ENCODE data around the gene HCAR3.
"Not testable (repeated sequence)": the region's sequence is repeated elsewhere in the genome, so short reads cannot be mapped to it uniquely, and the experiment has no call there.

- not testable (repeated sequence) for TF ChIP-seq EP300 (IDR thresholded peaks at IDR 0.05; ENCODE audit: borderline replicate concordance); ZBTB7A (IDR thresholded peaks at IDR 0.05; ENCODE audit: low read depth); MAX (IDR thresholded peaks at IDR 0.05); EGR1 (IDR thresholded peaks at IDR 0.05); RAD21 (IDR thresholded peaks at IDR 0.05; ENCODE audit: low read depth); YY1 (IDR thresholded peaks at IDR 0.05; ENCODE audit: low read depth); REST (IDR thresholded peaks at IDR 0.05; ENCODE audit: low read depth); NFIC (IDR thresholded peaks at IDR 0.05); TAF1 (IDR thresholded peaks at IDR 0.05; ENCODE audit: low read depth); CEBPB (IDR thresholded peaks at IDR 0.05); FOXM1 (IDR thresholded peaks at IDR 0.05; ENCODE audit: borderline replicate concordance, low read depth)
Measured at GRCh38 chr12:122702890-122703611, 13.6 kb downstream of the HCAR3 start, which contains the start of gene HCAR2.

All from Ishikawa (cell line).